ENCODE data around the gene CAMK2B.

The CAMK2B gene

GRCh38 chr7:44231088-44231487, 94.3 kb downstream of the CAMK2B start:
- DNase-seq (ENCODE audit: low read depth in 2 of 2), result no peak

GRCh38 chr7:44230286-44230685, 95.1 kb downstream of the CAMK2B start:
- no peak for DNase-seq (ENCODE audit: low read depth in 2 of 2)

GRCh38 chr7:44229546-44230105, 95.8 kb downstream of the CAMK2B start:
- DNase-seq (ENCODE audit: low read depth in 2 of 2), result no peak

- no peak for DNase-seq (ENCODE audit: low read depth in 2 of 2)
Measured at GRCh38 chr7:44228571-44229350, 96.6 kb downstream of the CAMK2B start.

- no peak for DNase-seq (ENCODE audit: low read depth in 2 of 2)
Measured at GRCh38 chr7:44227911-44228310, 97.5 kb downstream of the CAMK2B start.

- DNase-seq (ENCODE audit: low read depth in 2 of 2), result no peak
Measured at GRCh38 chr7:44226396-44226753, 99.0 kb downstream of the CAMK2B start.

- no peak for DNase-seq (ENCODE audit: low read depth in 2 of 2)
Measured at GRCh38 chr7:44225566-44226395, 99.6 kb downstream of the CAMK2B start.

GRCh38 chr7:44224974-44225565, 100.3 kb downstream of the CAMK2B start:
- no peak for DNase-seq (ENCODE audit: low read depth in 2 of 2)

- DNase-seq (ENCODE audit: low read depth in 2 of 2), result no peak
Measured at GRCh38 chr7:44224080-44224973, 101.1 kb downstream of the CAMK2B start.

GRCh38 chr7:44223362-44224079, 101.9 kb downstream of the CAMK2B start:
- DNase-seq (ENCODE audit: low read depth in 2 of 2), result no peak

GRCh38 chr7:44222776-44223261, 102.6 kb downstream of the CAMK2B start:
- DNase-seq (ENCODE audit: low read depth in 2 of 2), result no peak

- DNase-seq (ENCODE audit: low read depth in 2 of 2), result no peak
Measured at GRCh38 chr7:44222074-44222473, 103.3 kb downstream of the CAMK2B start.

GRCh38 chr7:44221231-44221791, 104.1 kb downstream of the CAMK2B start:
- no peak for DNase-seq (ENCODE audit: low read depth in 2 of 2)

- no peak for DNase-seq (ENCODE audit: low read depth in 2 of 2)
Measured at GRCh38 chr7:44220358-44221112, 104.9 kb downstream of the CAMK2B start.

- DNase-seq (ENCODE audit: low read depth in 2 of 2), result no peak
Measured at GRCh38 chr7:44220046-44220357, 105.4 kb downstream of the CAMK2B start.

GRCh38 chr7:44219371-44220045, 105.9 kb downstream of the CAMK2B start:
- no peak for DNase-seq (ENCODE audit: low read depth in 2 of 2)

GRCh38 chr7:44218418-44219201, 106.8 kb downstream of the CAMK2B start:
- no peak for DNase-seq (ENCODE audit: low read depth in 2 of 2)

GRCh38 chr7:44217852-44218402, 107.5 kb downstream of the CAMK2B start:
- DNase-seq (ENCODE audit: low read depth in 2 of 2), result no peak

Data from stimulated activated CD8-positive, alpha-beta memory T cell treated with anti-CD3 and anti-CD28 coated beads, Interleukin-7, amount 100 ng/mL, for 1 hour (primary cell).